KBM-7 (cell line): ENCODE results near the gene GDF7.

Source experiments
- DNase-seq: peaks from one replicate; pipeline ENCODE4 v3.0.0-alpha.2; 2015
- in situ Hi-C: fragments of 300-500 bp; cut with MboI; formaldehyde crosslinking; loops from 2 replicates; pipeline ENCODE4 v1.14.3; 2020; ENCODE audit warnings: low sequenced_read_pairs, low pct_unique_long_range_greater_than_20kb, mixed read lengths

GDF7 gene

GRCh38 chr2:20640411-20641122, 26.4 kb upstream of the GDF7 start:
- DNase-seq, result no peak
- in situ Hi-C loops, result loop anchor here (25.0 kb wide), 1 partner anchor 528 kb away; no protein-coding TSS in a partner anchor

GRCh38 chr2:20641123-20641985, 25.6 kb upstream of the GDF7 start:
- in situ Hi-C loops, result loop anchor here (25.0 kb wide), 1 partner anchor 529 kb away; no protein-coding TSS in a partner anchor
- DNase-seq, result no peak

- in situ Hi-C loops, result loop anchor here (25.0 kb wide), 1 partner anchor 530 kb away; no protein-coding TSS in a partner anchor
- peak; percentile 81 for DNase-seq
Measured at GRCh38 chr2:20642055-20642971, 24.6 kb upstream of the GDF7 start.

- no peak for DNase-seq
- in situ Hi-C loops, result loop anchor here (25.0 kb wide), 1 partner anchor 531 kb away; no protein-coding TSS in a partner anchor
Measured at GRCh38 chr2:20643060-20643459, 23.9 kb upstream of the GDF7 start.

GRCh38 chr2:20643826-20644225, 23.1 kb upstream of the GDF7 start:
- DNase-seq, result no peak
- in situ Hi-C loops, result loop anchor here (25.0 kb wide), 1 partner anchor 532 kb away; no protein-coding TSS in a partner anchor

DNA sequence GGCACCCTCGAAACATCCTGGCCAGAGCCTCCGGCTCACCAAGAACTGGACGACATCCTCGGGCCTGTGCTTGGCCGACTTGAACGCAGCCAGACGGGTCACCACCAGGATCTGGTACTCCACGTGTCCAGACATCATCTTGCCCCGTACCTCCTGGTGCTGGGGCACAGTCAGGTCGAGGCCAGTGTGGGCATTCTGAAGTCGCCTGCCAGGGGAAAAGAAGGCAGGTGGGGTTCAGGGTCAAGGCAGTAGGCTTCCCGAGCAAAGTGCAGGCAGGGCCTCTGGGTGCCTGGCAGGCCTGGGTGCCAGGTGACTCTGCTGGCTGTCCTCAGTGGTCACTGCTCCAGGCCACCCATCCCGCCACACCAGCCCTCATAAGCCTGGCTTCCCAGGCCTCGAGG, 21.6 kb upstream of the GDF7 start:
- in situ Hi-C loops, result loop anchor here (25.0 kb wide), 1 partner anchor 533 kb away; no protein-coding TSS in a partner anchor

GRCh38 chr2:20645761-20646160, 21.2 kb upstream of the GDF7 start:
- in situ Hi-C loops, result loop anchor here (25.0 kb wide), 1 partner anchor 533 kb away; no protein-coding TSS in a partner anchor
- DNase-seq, result no peak

More for the DNA sequence above, 21.6 kb upstream of the GDF7 start:
- no peak for DNase-seq

- in situ Hi-C loops, result loop anchor here (25.0 kb wide), 1 partner anchor 534 kb away; no protein-coding TSS in a partner anchor
- no peak for DNase-seq
Measured at GRCh38 chr2:20646446-20646845, 20.5 kb upstream of the GDF7 start.

GRCh38 chr2:20647211-20647610, 19.7 kb upstream of the GDF7 start:
- in situ Hi-C loops, result loop anchor here (25.0 kb wide), 1 partner anchor 535 kb away; no protein-coding TSS in a partner anchor
- no peak for DNase-seq

GRCh38 chr2:20647738-20648137, 19.2 kb upstream of the GDF7 start:
- in situ Hi-C loops, result loop anchor here (25.0 kb wide), 1 partner anchor 535 kb away; no protein-coding TSS in a partner anchor
- DNase-seq, result no peak

GRCh38 chr2:20648206-20648605, 18.7 kb upstream of the GDF7 start:
- in situ Hi-C loops, result loop anchor here (25.0 kb wide), 1 partner anchor 536 kb away; no protein-coding TSS in a partner anchor
- no peak for DNase-seq

DNA sequence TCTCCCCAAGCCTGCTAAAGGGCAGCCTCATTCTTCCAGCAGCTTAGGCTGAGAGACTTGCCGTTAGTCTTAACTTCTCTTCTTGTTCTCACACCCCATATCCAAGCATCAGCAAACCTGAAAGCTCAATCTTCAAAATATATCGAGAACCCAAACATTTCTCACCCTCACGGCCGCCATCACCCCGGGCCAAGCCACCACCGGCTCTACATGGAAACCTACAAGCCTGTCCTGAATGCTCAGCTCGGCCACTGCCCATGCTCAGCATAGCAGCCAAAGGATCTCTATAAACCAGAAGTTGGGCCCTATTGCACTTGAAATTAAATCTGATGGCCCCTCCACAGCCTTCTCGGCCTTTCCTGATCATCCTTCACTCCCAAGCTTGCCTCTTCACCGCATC, 18.1 kb upstream of the GDF7 start:
- no peak for DNase-seq
- in situ Hi-C loops, result loop anchor here (25.0 kb wide), 1 partner anchor 537 kb away; no protein-coding TSS in a partner anchor

- no peak for DNase-seq
- in situ Hi-C loops, result loop anchor here (25.0 kb wide), 1 partner anchor 537 kb away; no protein-coding TSS in a partner anchor
Measured at GRCh38 chr2:20649576-20649975, 17.4 kb upstream of the GDF7 start.

- in situ Hi-C loops, result loop anchor here (25.0 kb wide), 1 partner anchor 538 kb away; no protein-coding TSS in a partner anchor
- DNase-seq, result no peak
Measured at GRCh38 chr2:20649976-20650375, 17.0 kb upstream of the GDF7 start.

- DNase-seq, result no peak
Measured at GRCh38 chr2:20650393-20650876, 16.5 kb upstream of the GDF7 start.

GRCh38 chr2:20650877-20651730, 15.8 kb upstream of the GDF7 start, which contains the start of gene HS1BP3:
TSS of gene HS1BP3 (minus strand) at chr2:20651098. CDS start at chr2:20651063, 35 bp downstream.
- in situ Hi-C loops, result no loop called here
- peak; percentile 87 for DNase-seq

More at GRCh38 chr2:20650393-20650876, 16.5 kb upstream of the GDF7 start:
- in situ Hi-C loops, result no loop called here

DNA sequence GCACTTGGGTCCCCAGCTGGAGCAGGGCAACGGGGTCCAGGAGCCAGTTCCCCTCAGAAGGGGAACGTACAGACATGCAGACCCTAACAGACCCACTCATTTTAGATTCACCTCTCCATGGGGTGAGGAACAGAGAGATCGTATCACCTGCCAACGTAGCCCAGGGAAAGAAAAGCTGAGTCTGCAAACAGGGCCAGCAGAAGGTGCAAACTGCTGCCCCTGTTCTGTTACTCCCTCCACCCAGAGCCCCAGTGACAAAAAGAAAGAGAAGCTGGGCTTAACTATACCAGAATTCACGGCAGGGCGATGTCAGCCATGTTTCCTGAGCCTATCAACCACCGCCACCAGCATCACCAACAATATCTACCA, 15.2 kb upstream of the GDF7 start:
- no peak for DNase-seq
- in situ Hi-C loops, result no loop called here
